GM11168 (cell line): ENCODE measurements around the gene ANKRD34A.

Experiments used
- in situ Hi-C: fragments of 300-500 bp; cut with MboI; formaldehyde crosslinking; loops from one replicate; pipeline ENCODE4 v1.12.0; 2022; ENCODE audit warnings: low sequenced_read_pairs; ENCODE audit not compliant: unreplicated experiment

The ANKRD34A gene

DNA sequence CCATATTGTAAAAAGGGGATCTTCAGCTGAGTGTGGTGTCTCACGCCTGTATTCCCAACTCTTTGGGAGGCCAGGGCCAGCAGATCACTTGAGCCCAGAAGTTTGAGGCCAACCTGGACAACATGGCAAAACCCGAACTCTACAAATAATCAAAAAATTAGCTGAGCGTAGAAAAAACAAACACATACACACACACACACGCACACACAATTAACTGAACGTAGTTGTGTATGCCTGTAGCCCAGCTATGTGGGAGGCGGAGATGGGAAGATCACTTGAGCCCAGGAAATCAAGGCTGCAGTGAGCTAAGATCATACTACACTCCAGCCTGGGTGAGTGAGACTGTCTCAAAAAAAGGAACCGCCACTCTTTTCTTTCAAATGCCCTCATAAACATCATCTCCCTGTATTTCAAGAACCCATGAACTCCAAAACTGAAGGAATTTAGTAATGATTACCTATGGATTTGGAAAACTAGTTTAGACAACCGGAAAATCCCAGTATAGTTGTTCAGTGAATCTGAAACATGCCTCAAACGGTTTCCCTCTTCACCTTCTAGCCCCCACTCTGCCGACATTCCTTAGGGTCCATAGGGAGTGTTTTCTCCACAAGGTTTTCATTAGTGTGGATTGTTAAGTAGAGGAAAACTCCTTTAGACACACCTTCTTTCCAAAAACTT lies 27.5 kb upstream of the ANKRD34A start:
- in situ Hi-C loops = no loop called here

DNA sequence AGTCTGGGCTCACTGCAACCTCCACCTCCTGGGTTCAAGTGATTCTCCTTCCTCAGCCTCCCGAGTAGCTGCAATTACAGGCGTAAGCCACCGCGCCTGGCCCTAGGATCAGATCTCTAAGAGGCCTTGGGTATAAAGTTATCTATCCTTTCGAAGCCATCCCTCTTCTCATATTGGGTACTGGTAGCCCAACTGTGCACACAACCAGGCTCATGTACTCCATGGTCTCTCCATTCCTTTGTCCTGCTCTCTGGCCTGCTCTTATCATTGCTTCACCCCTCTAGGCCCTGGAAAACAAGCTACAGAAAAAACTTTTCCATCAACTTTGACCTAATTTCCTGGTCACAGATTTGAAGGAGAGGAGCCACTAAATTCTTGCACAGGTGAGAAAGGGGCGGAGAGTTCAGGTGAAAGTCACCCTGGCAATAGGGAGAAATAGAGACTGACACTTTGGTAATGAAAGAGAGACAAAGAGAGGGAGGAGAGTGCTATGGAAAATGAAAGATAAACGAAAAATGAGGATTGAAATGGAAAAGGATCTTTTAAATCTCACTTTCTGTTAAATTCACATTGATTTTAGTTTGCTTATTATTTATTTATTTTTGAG lies 26.0 kb upstream of the ANKRD34A start:
- in situ Hi-C loops = no loop called here

GRCh38 chr1:145988773-145989172 lies 24.4 kb upstream of the ANKRD34A start:
- in situ Hi-C loops = no loop called here

DNA sequence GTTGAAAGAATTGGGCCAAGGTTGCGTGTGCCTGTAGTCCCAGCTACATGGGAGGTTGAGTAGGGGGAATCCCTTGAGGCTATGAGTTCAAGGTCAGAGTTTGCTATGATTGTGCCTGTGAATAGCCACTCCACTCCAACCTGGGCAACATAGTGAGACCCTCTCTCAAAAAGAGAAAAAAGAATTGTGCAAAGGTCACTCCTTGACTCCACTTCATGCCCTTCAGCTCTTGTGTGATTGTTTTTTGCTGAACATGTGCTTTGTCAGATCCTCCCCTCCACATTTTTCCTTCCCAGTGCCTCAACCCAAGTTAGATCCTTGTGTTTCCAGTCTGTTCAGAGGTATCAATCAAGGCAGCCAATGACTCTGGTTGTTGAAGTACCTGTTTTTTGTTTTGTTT lies 23.6 kb upstream of the ANKRD34A start:
- in situ Hi-C loops = no loop called here

DNA sequence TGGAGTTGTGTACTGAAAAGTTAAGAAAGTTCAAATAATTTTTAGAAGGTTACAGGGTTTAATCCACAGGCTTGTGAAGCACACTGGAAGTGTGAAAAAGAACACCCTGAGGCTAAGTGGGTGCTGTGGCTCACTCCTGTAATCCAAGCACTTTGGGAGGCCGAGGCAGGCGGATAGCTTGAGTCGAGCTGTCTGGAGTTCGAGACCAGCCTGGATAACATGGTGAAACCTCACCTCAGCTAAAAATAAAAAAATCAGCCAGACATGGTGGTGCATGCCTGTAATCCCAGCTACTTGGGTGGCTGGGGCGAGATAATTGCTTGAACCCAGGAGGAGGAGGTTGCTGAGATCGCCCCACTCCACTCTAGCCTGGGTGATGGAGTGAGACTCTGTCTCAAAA lies 22.2 kb upstream of the ANKRD34A start:
- in situ Hi-C loops = no loop called here

DNA sequence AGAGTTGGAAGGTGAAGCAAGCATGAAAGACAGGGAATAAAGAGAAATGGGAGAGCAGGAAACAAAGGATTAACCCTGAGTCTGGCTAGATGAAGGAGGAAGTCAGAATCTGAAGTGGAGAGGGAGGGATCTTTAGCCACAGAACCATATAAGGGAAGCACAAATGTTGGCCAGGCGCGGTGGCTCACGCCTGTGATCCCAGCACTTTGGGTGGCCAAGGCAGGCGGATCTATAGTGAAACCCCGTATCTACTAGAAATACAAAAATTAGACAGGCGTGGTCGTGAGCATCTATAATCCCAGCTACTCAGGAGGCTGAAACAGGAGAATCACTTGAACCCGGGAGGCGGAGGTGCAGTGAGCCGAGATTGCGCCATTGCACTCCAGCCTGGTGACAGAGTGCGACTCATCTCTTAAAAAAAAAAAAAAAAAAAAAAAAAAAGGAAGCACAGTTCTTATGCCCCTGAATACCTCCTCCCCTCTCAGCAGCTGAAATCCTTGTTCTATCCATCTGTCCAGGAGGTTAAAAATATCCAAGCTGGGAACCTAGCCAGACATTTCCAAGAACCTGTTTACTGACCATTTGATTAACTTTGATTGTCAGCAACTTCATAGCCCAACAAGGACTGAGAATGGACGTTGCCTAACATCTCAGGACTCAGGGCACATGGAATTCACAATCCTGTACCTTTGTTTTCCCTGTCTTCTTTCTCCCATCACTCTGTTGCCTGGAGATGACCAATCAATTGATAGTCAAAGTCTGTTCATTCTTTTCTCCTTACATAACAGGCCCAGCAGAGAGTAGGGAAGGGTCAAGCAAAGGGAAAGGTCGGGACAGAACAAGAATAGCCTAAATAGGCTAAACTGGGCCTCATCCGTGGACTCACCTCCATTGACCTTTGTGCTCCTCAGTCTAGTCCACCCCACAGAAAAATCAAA lies 21.4 kb upstream of the ANKRD34A start:
- in situ Hi-C loops = no loop called here

DNA sequence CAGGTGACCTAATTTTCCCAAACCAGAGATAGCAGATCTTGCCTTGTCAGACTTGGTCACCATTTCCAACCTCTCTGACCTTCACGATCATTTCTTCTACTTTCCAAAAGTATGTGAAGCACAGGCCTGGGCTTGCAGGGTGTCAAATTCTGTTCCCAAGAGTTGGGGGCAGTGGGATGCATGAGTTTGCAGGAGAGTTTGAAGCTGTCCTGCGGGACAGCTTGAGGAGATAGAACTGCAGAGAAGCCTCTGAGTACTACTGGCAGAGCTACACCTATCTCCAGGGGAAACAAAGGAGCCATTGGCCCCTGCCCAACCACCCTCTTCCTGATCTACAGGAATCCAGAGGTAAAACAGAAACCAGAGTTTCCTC lies 20.7 kb upstream of the ANKRD34A start:
- in situ Hi-C loops = no loop called here

DNA sequence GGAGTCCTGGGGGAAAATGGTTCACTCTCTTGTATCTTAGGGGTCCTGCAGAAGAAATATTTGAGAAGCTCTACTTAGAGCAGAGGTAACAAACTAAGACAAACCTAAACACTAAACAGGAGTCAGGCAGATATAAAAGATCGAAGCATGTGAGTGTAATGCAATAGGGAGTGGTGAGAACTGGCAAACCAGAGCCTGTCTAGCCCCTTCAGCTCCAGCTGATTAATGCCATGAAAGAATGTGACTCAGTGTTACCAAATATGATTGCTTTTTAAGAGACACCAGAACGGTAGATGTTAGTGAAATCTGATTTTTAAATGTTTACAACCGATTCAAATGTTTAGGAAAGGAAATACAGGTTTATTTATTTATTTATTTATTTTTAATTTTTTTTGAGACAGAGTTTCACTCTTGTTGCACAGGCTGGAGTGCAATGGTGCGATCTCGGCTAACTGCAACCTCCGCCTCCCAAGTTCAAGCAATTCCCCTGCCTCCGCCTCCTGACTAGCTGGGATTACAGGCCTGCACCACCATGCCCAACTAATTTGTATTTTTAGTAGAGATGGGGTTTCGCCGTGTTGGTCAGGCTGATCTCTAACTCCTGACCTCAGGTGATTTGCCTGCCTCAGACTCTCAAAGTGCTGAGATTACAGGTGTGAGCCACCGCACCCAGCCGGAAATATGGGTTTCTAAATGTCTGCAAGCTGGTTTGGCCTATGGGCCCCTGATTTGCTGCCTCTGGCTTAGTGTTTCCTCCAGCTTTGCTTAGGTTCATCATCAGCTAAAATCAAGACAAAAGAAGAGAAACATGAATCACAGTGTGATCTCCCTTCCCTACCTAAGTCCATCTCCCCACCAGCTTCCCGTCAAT lies 19.8 kb upstream of the ANKRD34A start:
- in situ Hi-C loops = no loop called here

- in situ Hi-C loops = no loop called here
Observed at GRCh38 chr1:145983206-145983675, 18.9 kb upstream of the ANKRD34A start.

DNA sequence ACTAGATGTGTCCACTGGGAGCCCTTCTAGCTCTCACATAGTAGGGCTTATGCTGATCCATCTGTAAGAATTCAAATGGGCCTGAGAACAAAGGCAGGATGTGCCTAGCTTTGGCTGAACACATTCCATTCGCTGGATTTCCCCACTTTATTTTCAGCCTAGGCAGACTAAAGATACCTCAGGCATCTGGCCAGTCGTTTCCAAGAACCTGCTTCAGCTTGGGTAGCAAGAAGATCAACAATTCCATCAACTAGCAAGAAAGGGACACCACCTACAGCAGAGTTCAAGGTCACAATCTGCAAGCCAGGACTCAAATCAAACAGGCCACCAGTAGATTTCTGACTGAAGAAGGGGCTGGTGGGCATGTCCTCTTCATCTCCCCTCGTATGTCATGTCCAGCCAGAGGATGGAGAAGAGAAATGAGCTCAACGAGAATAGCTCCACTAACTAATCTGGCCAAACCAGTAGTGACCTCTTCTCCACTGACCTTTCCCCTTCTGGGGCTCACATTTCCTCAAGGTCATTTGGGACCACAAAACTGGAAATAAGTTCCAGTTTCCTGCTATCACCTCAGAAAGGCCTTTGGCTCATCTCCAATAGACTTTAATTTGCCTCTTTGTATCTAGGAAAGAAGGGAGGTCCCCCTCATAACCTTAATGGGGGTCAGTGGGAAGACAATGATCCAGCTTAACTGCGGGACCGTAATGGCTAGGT lies 17.8 kb upstream of the ANKRD34A start:
- in situ Hi-C loops = no loop called here

DNA sequence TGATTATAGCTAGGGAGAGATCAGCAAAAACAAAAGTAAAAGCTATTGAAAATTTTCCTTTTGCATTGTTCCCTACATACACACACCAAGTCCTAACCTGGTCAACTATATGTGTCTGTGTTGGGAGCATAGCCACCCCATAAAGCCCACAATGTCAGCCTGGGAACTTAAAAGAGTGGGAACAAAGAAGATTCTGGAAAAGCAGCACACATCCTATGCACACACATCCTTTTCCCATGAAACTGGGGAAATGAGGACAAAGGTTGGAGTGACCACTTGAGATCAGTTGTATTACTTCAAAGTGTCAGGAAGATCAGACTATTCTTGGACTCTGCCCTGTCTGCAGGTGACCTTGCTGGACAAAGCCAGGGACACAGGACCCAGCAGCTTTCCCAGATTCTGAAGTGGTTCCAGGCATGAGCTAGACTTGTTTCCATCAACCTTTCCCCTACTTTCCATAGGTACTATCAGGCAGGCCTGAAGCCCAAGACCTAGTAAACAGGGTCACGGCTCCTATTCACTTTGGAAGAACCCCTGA lies 16.2 kb upstream of the ANKRD34A start:
- in situ Hi-C loops = no loop called here

- in situ Hi-C loops = loop anchor here (5.0 kb wide), 1 partner anchor 32 kb away; no protein-coding TSS in a partner anchor
Observed at GRCh38 chr1:145979746-145980456, 15.5 kb upstream of the ANKRD34A start.

GRCh38 chr1:145978854-145979745 lies 14.7 kb upstream of the ANKRD34A start:
- in situ Hi-C loops = loop anchor here (5.0 kb wide), 1 partner anchor 33 kb away; no protein-coding TSS in a partner anchor

- in situ Hi-C loops = loop anchor here (5.0 kb wide), 1 partner anchor 34 kb away; no protein-coding TSS in a partner anchor
Observed at GRCh38 chr1:145978471-145978853, 14.1 kb upstream of the ANKRD34A start.

- in situ Hi-C loops = loop anchor here (5.0 kb wide), 1 partner anchor 35 kb away; no protein-coding TSS in a partner anchor
Observed at GRCh38 chr1:145977486-145978470, 13.4 kb upstream of the ANKRD34A start.

DNA sequence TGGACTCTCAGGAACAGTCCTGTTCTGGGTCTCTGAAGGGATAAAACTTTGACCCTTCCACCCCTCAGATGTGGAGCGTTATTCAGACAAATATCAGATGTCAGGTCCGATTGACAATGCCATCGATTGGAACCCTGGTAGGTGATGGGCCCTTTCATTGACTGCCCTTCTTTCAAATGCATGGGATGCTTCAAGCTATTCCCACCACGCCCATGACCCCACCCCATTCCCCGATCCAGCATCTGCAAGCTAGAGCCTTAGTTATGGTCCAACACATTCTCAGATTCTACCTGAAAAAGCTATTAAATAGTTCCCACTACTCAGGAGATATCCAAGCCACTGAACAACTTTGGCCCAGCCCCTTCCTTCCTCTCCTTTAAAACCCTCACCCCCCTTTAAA lies 12.6 kb upstream of the ANKRD34A start:
- in situ Hi-C loops = loop anchor here (5.0 kb wide), 1 partner anchor 35 kb away; no protein-coding TSS in a partner anchor
